Measurements from ENCODE around the gene LTBP1. TPM values are rescaled to one million over a fixed set of nuclear protein-coding genes. Genes with fewer than 3 reads are reported as not detected.

LTBP1 gene
- total RNA-seq, 1 donor from 2014 or later, result 36.0 TPM

GRCh38 chr2:33258387-33258786 is 311.6 kb downstream of the LTBP1 start:
- no peak overlapping the region for H3K4me3 ChIP-seq
- TF ChIP-seq CTCF (IDR thresholded peaks at IDR 0.05), result no peak
- no peaks in the 10 kb centered on the region for H3K27me3 ChIP-seq
- H3K36me3 ChIP-seq, result no peaks in the 10 kb centered on the region
- no peaks in the 10 kb centered on the region for H3K4me1 ChIP-seq
- DNase-seq (no peak), ATAC-seq (no peak)
- intact Hi-C loops (cut with DNase I), result no loop called here
- H3K27ac ChIP-seq, result no peak overlapping the region
- no peaks in the 10 kb centered on the region for H3K9me3 ChIP-seq

GRCh38 chr2:33262097-33262496 is 315.3 kb downstream of the LTBP1 start:
- no peaks in the 10 kb centered on the region for H3K4me1 ChIP-seq
- DNase-seq, result no peak
- H3K27ac ChIP-seq, result no peak overlapping the region
- H3K27me3 ChIP-seq, result no peaks in the 10 kb centered on the region
- H3K4me3 ChIP-seq, result no peak overlapping the region
- no peak for ATAC-seq
- no peaks in the 10 kb centered on the region for H3K36me3 ChIP-seq
- TF ChIP-seq CTCF (IDR thresholded peaks at IDR 0.05), result no peak
- H3K9me3 ChIP-seq, result no peaks in the 10 kb centered on the region
- intact Hi-C loops (cut with DNase I), result no loop called here

- Histone ChIP-seq H3K27ac (no peak overlapping the region), H3K4me3 (no peak overlapping the region), H3K4me1 (peaks cover 6% of the 10 kb centered on the region), H3K9me3 (no peaks in the 10 kb centered on the region), H3K36me3 (no peaks in the 10 kb centered on the region), H3K27me3 (no peaks in the 10 kb centered on the region)
- intact Hi-C loops (cut with DNase I), result no loop called here
- ATAC-seq (no peak), DNase-seq (no peak)
- no peak for TF ChIP-seq CTCF (IDR thresholded peaks at IDR 0.05)
Observed at GRCh38 chr2:33264766-33265165, 318.0 kb downstream of the LTBP1 start.

GRCh38 chr2:33265584-33266338 is 319.0 kb downstream of the LTBP1 start:
- TF ChIP-seq CTCF (IDR thresholded peaks at IDR 0.05), result no peak
- Histone ChIP-seq H3K4me1 (peaks cover 6% of the 10 kb centered on the region), H3K27me3 (no peaks in the 10 kb centered on the region), H3K36me3 (no peaks in the 10 kb centered on the region), H3K27ac (no peak overlapping the region), H3K9me3 (no peaks in the 10 kb centered on the region), H3K4me3 (no peak overlapping the region)
- ATAC-seq, result peak; percentile 13
- DNase-seq, result no peak
- intact Hi-C loops (cut with DNase I), result no loop called here

- DNase-seq (no peak), ATAC-seq (no peak)
- no peak overlapping the region for H3K4me3 ChIP-seq
- H3K9me3 ChIP-seq, result no peaks in the 10 kb centered on the region
- peaks cover 6% of the 10 kb centered on the region for H3K4me1 ChIP-seq
- intact Hi-C loops (cut with DNase I), result no loop called here
- H3K27me3 ChIP-seq, result no peaks in the 10 kb centered on the region
- H3K36me3 ChIP-seq, result no peaks in the 10 kb centered on the region
- no peak overlapping the region for H3K27ac ChIP-seq
- TF ChIP-seq CTCF (IDR thresholded peaks at IDR 0.05), result no peak
Observed at GRCh38 chr2:33266467-33266866, 319.7 kb downstream of the LTBP1 start.
